Brain microvascular endothelial cell (primary cell): ENCODE data around the gene PTX4.

Experiments
- DNase-seq: peaks from one replicate; pipeline ENCODE4 v3.0.0-alpha.2; 2020
- H3K27ac ChIP-seq: fragments of 250-450 bp; sonication (Bioruptor Pico); 2 replicates; pipeline ENCODE4 v1.5.1; 2020; ENCODE audit warnings: mild to moderate bottlenecking, moderate library complexity
- H3K27me3 ChIP-seq: fragments of 250-450 bp; sonication (Bioruptor Pico); replicated peaks from 2 replicates; pipeline ENCODE4 v1.5.1; 2020; ENCODE audit warnings: mild to moderate bottlenecking
- H3K36me3 ChIP-seq: fragments of 250-450 bp; sonication (Bioruptor Pico); replicated peaks from 2 replicates; pipeline ENCODE4 v1.5.1; 2020; ENCODE audit warnings: mild to moderate bottlenecking
- H3K4me3 ChIP-seq: 2 replicates; pipeline ENCODE4 v1.5.1; 2011; ENCODE audit warnings: low read depth, mild to moderate bottlenecking, control low read depth, low read length, moderate library complexity
- in situ Hi-C: cut with HindIII; loops from 2 replicates; pipeline ENCODE4 v1.10.0; 2017; ENCODE audit warnings: low sequenced_read_pairs, low pct_ligation_motif_present
- TF ChIP-seq, protein P1 (sequence below): IDR thresholded peaks from 2 replicates; pipeline ENCODE4 v1.5.1; 2011; ENCODE audit warnings: low read depth, mild to moderate bottlenecking, moderate library complexity, low read length, control low read depth, inconsistent platforms; ENCODE audit errors: missing control alignments

The PTX4 gene

GRCh38 chr16:1518626-1519135, 29.9 kb upstream of the PTX4 start:
- no peak for DNase-seq
- Histone ChIP-seq H3K4me3 (no peak overlapping the region), H3K27ac (no peak overlapping the region), H3K36me3 (no peaks in the 10 kb centered on the region), H3K27me3 (no peaks in the 10 kb centered on the region)
- TF ChIP-seq, protein P1, sequence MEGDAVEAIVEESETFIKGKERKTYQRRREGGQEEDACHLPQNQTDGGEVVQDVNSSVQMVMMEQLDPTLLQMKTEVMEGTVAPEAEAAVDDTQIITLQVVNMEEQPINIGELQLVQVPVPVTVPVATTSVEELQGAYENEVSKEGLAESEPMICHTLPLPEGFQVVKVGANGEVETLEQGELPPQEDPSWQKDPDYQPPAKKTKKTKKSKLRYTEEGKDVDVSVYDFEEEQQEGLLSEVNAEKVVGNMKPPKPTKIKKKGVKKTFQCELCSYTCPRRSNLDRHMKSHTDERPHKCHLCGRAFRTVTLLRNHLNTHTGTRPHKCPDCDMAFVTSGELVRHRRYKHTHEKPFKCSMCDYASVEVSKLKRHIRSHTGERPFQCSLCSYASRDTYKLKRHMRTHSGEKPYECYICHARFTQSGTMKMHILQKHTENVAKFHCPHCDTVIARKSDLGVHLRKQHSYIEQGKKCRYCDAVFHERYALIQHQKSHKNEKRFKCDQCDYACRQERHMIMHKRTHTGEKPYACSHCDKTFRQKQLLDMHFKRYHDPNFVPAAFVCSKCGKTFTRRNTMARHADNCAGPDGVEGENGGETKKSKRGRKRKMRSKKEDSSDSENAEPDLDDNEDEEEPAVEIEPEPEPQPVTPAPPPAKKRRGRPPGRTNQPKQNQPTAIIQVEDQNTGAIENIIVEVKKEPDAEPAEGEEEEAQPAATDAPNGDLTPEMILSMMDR = no peak
- in situ Hi-C loops = no loop called here

DNA sequence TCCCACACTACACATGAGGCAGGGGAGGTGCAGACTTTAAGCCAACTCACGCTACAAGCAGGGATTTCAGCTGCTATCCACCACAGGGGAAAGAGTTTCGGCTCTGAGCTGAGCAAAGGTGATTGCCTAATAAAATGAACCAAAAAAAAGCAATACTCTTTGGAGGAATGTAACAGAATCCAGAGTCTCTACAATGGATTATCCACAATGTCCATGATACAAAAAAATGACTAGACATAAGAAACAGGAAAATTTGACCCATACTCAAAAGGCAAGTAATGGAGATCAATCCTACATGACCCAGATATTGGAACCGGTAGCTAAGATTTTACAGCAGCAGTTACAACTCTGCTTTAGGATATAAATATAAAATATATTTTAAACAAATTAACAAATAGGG, 25.8 kb upstream of the PTX4 start:
- no peaks in the 10 kb centered on the region for H3K27me3 ChIP-seq
- TF ChIP-seq, protein P1 = no peak
- H3K27ac ChIP-seq = no peak overlapping the region
- in situ Hi-C loops = no loop called here
- no peak overlapping the region for H3K4me3 ChIP-seq
- H3K36me3 ChIP-seq = peaks cover 4% of the 10 kb centered on the region
- no peak for DNase-seq

DNA sequence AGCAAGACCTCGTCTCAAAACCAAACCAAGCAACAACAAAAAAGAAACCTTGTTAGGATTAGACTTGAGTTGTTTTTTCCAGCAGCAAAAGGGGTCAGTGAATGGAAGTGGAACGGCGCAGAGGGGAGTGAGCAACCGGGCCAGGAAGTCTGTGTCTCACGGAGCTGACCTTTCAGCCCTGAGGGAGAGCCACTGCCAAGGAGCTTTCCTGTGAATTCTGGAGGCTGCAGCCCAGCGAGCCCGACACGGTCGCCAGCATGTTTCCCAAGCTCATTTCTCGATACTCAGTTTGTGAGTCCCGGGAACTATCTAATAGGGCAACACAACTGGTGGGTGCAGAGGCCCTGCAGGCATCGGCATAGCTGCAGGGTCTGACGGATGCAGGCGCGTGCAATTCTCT, 24.0 kb upstream of the PTX4 start:
- TF ChIP-seq, protein P1 = no peak
- H3K4me3 ChIP-seq = no peak overlapping the region

DNA sequence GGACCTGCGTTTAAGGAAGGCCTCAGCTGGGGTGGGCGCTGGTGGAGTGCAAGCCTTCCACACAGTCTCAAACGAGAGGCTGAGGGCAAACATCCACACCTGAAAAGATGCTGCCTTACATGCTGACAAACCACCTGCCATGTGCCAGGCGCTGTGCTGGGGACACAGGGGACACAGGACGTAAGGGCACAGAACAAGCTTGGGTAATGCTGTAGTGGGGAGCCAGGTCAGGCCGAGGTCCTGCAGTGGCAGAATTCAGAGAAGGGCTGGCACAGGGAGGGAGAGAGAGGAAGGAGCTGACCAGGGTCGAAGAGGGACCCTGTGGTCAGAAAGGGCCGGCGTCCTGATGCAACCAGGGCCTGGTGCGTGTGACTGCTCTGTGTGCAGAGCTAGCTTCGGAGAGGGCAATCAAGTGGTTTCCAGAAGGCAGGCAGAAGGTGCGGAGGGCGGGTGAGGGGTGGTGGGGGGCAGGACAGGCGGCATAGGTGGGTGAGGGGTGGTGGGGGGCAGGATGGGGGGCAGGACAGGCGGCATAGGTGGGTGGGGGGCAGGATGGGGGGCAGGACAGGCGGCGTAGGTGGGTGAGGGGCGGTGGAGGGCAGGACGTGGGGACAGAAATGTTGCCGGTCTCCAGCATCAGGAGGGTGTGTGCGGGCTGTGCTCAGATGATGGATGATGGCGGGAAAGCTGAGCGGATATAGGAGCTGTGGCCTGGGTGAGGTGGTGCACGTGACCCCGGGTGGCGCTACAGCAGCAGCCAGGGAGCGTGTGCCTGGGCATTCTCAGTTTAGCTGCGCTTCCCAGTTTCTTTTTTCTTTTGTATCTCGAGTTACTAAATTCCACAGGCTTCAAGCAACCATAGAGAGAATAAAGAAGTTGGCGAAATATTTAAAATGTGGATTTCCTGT, 23.2 kb upstream of the PTX4 start:
- Histone ChIP-seq H3K27ac (no peak overlapping the region), H3K36me3 (peaks cover 4% of the 10 kb centered on the region), H3K27me3 (no peaks in the 10 kb centered on the region), H3K4me3 (no peak overlapping the region)
- no peak for DNase-seq
- in situ Hi-C loops = no loop called here
- TF ChIP-seq, protein P1 = no peak

More for the DNA sequence above, 24.0 kb upstream of the PTX4 start:
- DNase-seq = no peak
- no peak overlapping the region for H3K27ac ChIP-seq
- in situ Hi-C loops = no loop called here
- peaks cover 4% of the 10 kb centered on the region for H3K36me3 ChIP-seq
- no peaks in the 10 kb centered on the region for H3K27me3 ChIP-seq

- TF ChIP-seq, protein P1 = peak; percentile 7
- H3K36me3 ChIP-seq = peaks cover 4% of the 10 kb centered on the region
- DNase-seq = no peak
- in situ Hi-C loops = no loop called here
- H3K4me3 ChIP-seq = no peak overlapping the region
- no peak overlapping the region for H3K27ac ChIP-seq
- H3K27me3 ChIP-seq = no peaks in the 10 kb centered on the region
Observed at GRCh38 chr16:1510941-1511351, 22.2 kb upstream of the PTX4 start.
